GM19372 (cell line): Measurements from ENCODE around the gene TTC5.
"Not testable (repeated sequence)": the region's sequence is repeated elsewhere in the genome, so short reads cannot be mapped to it uniquely, and the experiment has no call there.

Experiments
- ATAC-seq: cut with Tn5 transposase; IDR thresholded peaks from one replicate; pipeline ENCODE4 v1.9.1; 2021; ENCODE audit warnings: mild to moderate bottlenecking, low read depth, moderate library complexity; ENCODE audit not compliant: unreplicated experiment

The TTC5 gene

DNA sequence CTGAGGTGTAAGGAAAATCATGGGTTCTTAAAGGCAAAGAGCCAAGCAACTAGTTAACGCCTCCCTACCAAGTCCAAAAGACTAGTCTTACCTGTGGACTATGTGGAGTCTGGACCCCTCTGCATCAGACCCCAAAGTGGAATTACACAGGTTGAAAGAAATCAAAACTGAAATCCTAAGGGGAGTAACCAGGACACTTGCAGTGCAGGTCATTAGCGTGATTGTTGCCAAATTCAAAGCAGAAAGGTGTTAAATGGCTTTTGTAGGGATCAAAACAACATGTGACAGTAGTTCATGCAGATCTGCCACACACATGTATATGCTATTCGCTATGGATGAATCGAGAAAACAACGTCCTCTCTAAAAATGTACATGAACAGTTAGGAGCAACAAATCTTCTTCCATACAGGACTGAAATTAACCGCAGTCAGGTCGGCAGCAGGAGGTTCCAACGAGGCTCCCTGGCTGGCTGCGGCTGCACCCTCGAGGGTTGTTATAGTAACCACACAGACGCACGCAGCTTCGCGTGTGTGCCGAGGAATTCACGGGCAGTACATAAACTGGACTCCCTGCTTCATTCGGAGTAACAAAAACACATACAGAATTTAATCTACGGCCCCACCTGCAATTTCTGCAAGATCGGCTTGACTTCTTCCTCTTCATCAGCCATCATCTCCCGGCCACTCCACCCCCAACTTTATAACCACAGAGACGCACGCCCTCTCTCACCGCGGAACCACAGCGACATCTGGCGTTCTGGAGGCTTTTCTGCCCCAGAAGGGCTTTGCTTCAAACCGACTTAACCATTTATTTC lies at the start of gene TTC5:
Gene TTC5, minus strand, starts transcription at position 687 of the 814 bp plus-strand sequence. Its CDS starts 14 bp downstream, at position 673.
- ATAC-seq, result peak; percentile 91

GRCh38 chr14:20350860-20351259 lies 45.1 kb upstream of the TTC5 start:
- ATAC-seq, result no peak

DNA sequence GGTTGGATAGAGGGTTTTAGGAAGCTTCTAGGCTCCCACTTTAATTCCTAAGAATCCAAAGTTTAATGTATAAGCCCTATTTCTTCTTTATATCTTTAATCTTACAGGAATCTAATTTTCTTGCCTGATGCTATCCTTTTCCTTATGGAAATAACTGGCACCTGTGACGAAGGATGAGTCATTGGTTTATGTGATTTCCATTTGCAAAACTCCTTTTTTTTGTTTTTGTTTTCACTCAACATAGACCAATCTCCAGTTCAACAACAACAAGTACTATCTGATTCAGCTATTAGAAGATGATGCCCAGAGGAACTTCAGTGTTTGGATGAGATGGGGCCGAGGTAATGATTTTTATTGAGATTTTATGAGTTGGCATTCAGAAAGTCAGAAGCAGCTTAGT lies 44.5 kb upstream of the TTC5 start:
- no peak for ATAC-seq

DNA sequence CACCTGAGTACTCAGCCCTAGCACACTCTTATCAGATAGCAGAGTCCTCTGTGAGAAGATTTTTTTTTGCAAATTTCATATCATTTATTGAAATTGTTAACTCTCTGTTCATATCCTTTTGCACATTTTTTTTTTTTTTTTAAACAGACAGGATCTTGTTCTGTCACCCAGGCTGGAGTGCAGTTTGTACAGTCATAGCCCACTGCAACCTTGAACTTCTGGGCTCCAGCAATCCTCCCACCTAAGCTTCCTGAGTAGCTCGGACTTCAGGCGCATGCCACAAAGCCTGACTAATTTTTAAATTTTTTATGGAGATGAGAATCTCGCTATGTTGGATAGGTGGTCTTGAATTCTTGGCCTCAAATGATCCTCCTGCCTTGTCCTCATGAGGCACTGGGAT lies 42.0 kb upstream of the TTC5 start:
- ATAC-seq, result no peak

DNA sequence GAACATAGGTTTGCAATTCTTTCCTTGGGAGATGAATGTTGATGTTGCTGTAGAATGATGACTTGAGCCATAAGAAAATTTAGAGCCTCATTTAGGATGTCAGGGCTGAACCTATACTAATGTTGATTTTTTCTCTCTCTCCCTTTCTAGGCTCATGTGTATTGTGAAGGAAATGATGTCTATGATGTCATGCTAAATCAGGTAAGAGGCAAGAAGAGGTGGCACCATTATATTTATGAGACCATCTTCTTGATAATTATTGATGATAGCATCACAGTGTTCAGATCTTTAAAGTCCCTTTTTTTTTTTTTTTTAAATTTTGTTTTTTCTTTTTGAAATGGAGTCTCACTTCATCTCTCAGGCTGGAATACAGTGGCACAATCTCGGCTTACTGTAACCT lies 41.0 kb upstream of the TTC5 start:
- no peak for ATAC-seq

DNA sequence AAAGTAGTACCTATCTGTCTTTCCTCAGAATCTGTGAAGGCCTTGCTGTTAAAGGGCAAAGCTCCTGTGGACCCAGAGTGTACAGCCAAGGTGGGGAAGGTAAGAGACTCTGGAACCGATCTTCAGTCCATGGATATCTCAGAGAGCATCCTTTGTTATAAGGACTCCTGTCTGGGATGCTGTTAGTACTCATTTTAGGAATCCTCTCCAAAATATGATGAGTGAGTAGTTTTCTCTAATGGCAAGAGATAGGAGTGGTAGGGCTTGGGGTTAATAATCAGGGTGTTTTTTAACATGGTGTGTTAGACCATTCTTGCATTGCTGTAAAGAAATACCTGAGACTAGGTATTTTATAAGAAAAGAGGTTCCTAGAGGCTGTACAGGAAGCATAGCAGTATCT lies 39.6 kb upstream of the TTC5 start:
- ATAC-seq, result no peak

- no peak for ATAC-seq
These were observed 38.1 kb upstream of the TTC5 start for GRCh38 chr14:20343862-20344220.

- ATAC-seq, result peak; percentile 93
These were observed 37.5 kb upstream of the TTC5 start, which contains the start of gene PARP2 for GRCh38 chr14:20343092-20343861. Gene PARP2 (plus strand): TSS chr14:20343635. CDS start chr14:20343642, 7 bp downstream.

- no peak for ATAC-seq
These were observed 35.9 kb upstream of the TTC5 start for GRCh38 chr14:20341646-20342045.

DNA sequence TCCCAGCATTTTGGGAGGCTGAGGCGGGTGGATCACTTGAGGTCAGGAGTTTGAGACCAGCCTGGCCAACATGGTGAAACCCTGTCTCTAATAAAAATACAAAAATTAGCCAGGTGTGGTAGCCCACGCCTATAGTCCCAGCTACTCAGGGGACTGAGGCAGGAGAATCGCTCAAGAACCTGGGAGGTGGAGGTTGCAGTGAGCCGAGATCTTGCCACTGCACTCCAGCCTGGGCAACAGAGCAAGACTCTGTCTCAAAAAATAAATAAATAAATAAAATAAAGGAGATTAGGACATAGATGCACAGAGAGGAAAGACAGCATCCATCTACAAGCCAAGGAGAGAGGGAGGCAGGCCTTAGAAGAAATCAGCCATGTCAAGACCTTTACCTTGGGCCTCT lies 35.3 kb upstream of the TTC5 start:
- not testable (repeated sequence) for ATAC-seq

DNA sequence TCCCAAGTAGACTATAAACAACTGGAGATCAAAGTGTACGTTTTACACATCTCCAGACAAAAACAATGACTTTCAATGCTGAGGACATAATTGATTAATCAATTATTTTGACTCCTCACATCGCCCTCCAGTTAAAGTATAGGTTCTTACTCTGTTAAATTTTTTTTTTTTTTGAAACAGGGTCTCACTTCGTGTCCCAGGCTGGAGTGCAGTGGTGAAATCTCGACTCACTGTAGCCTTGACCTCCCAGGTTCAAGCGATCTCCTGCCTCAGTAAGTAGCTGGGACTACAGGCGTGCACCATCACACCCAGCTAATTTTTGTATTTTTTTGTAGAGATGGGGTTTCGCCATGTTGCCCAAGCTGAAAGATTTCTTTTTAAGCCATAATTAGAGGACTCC lies 28.3 kb upstream of the TTC5 start:
- ATAC-seq, result no peak

DNA sequence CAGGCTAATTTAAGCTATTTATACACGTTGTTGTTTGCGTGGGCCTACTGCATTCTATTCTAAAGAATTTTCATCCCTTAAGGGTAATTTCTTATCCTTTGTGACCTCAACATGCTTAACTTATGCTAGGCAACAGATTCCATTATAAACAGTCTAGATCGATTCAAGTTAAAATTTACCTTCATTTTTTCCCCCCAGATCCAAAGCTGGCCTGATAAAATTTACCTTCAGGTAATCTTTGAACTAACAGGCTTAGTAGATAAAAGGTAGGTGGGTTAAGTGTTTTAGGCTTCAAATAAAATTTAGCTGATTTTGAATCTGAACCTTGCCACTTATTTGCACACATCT lies 27.7 kb upstream of the TTC5 start:
- no peak for ATAC-seq

DNA sequence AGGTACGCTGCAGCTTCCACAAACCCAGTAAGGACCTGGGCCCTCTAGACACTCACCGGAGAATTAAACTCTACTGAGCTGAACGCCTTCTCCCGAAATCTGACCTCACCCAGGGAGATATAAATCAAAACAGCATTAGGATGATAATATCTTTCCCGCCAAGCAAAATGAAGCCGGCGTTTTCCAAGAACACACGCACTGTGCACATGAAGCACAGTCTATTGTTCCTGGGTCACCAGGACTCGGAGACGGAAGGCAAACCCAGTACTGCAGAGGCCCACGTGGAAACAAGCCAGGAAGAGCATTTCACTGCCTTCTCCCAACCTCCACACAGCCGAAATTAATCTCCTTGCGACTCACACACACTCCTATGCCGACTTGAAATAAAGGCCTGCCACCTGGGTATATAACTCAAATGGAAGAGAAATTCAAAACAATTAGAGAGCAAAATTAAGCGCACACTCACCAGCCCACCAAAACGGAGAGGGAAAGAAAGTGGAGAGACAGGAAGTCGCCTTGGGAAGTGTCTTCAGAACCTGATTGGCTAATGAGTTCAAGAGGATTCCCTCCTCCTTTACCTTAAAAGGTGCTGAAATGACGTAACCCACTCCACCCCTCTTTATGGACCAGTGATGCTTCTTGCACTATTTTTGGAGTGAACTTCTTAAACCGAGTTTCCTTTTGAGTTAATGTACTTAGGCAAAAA lies 27.2 kb upstream of the TTC5 start, which contains the start of gene CCNB1IP1:
Gene CCNB1IP1, minus strand, starts transcription at position 492 of the 706 bp plus-strand sequence. CDS start 16,756 bp downstream, outside the sequence.
- peak; percentile 96 for ATAC-seq

- no peak for ATAC-seq
These were observed 26.7 kb upstream of the TTC5 start for GRCh38 chr14:20332431-20332787.

- no peak for ATAC-seq
These were observed 25.4 kb upstream of the TTC5 start for GRCh38 chr14:20331053-20331613.

DNA sequence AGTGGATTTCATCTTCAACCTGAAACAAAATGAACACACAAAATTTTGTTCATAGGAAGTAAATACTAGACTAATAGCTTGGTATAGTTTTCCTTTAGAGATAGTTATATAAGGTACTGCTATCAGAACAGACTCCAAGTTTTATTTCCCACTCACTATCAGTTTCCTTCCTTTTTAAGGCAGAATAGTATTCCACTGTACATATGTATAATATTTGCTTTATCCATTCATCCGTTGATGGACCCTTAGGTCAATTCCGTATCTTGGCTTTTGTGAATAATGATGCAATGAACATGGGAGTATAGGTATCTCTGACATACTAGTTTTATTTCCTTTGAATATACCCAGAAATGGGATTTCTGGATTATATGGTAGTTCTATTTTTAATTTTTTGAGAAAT lies 23.6 kb upstream of the TTC5 start:
- no peak for ATAC-seq

DNA sequence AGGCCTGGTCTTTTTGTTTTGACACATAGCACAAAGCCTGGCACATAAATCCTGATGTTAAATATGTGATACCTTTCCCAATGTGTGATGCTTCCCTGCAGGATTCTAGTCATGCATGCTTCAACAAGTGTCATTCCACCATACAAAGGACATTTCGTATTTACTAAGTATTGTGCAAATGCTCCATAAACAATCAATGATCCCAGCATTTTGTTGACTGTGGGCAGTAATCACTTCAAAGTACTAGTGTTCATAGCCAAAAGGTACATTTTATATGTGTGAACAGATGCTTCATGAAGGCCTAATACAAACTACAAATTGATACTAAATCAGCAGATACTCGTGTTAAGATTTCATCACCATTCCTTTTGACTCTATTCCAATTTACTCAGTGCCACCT lies 23.0 kb upstream of the TTC5 start:
- no peak for ATAC-seq

DNA sequence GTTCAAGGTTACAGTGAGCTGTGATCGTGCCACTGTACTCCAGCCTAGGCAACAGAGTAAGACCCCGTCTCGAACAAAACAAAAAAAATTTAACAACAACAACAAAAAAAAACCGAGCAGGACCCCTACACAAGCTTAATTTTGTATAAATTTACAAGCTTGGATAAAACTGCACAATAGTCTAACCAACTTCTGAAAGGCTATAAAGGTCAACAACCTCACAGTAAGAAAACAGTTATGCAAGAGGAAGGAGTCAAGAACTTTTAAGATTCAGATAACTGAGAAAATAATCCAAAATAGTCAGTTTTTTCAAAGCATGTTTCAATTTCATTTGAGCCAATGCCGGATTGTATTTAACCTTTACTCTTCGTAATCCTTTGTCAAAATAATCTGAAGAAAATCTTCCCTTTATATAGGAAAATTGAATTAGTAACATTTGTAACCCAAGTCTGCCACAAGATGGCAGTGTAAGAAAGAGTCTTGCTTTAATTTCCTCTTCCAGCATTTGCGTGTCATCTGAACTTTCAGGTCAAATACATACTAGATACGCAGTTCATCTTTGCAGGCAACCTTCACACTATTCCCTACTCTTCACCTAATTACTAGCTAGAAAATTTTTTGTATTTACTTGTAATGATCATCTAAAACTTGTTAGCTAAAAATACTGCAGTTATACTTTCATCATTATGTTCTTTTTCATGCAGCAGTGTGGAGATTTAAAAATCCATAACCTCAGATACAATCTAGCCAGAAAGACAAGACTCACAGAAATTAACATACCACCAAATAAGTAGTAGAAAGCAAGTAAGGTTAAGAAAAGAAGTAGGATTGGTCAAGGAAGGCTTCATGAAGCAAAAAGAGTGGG lies 21.5 kb upstream of the TTC5 start:
- no peak for ATAC-seq

DNA sequence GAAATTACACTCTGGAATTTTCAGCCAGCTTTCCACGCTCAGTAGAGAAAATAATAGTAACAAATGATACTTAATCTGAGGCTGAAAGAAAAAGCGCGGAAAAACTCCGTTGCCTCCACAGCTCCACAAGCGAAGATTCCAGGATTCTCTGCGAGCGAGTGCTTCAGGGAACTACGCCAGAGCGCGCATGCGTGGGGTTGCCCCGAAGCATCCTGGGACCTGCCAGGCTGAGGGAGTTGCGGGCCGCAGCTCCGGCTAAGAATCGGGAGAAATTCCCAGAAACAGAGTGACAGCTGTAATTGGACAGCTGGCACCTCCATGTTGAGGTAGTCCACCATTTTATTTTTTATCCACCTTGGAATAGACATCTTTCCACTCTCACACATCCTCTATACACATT lies 12.0 kb upstream of the TTC5 start:
- no peak for ATAC-seq

DNA sequence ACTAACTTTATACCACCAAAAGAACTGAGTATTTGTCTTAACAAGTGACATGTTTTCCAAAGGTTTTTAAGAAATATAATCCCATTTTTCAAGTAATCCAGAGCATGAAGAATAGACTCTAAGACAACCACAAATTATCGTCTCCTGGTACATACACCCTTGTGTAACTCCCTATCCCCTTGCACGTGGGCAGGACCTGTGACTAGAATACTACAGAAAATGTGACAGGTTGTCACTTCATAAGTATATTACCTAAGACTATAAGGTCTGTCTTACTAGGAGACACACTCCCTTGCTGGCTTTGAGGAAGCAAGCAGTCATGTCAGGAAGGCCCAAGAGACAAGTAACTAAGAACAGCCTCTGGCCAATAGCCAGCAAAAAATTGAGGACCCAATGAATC lies 8.3 kb upstream of the TTC5 start:
- no peak for ATAC-seq
